GM15510 (cell line): ENCODE data around the gene OR1S1.
"Not testable (repeated sequence)": the region's sequence is repeated elsewhere in the genome, so short reads cannot be mapped to it uniquely, and the experiment has no call there.

ENCODE experiments used
- POLR2A ChIP-seq: IDR thresholded peaks from 3 replicates; pipeline ENCODE4 v1.6.1; 2011; ENCODE audit warnings: borderline replicate concordance; ENCODE audit not compliant: insufficient read length; ENCODE audit errors: extremely low read depth

OR1S1 gene

GRCh38 chr11:58212420-58212819, at the start of gene OR1S1:
TSS of gene OR1S1 (plus strand) at chr11:58212720.
- TF ChIP-seq POLR2A = not testable (repeated sequence)

- no peak for TF ChIP-seq POLR2A
These were observed 48.1 kb upstream of the OR1S1 start for GRCh38 chr11:58164389-58164788.

GRCh38 chr11:58164990-58165389, 47.5 kb upstream of the OR1S1 start:
- no peak for TF ChIP-seq POLR2A

- TF ChIP-seq POLR2A = no peak
These were observed 46.9 kb upstream of the OR1S1 start for GRCh38 chr11:58165504-58166106.

- TF ChIP-seq POLR2A = no peak
These were observed 35.0 kb upstream of the OR1S1 start for GRCh38 chr11:58177409-58178054.

GRCh38 chr11:58178444-58178843, 34.1 kb upstream of the OR1S1 start:
- TF ChIP-seq POLR2A = no peak

- no peak for TF ChIP-seq POLR2A
These were observed 32.9 kb upstream of the OR1S1 start for GRCh38 chr11:58179648-58180047.

- no peak for TF ChIP-seq POLR2A
These were observed 25.6 kb upstream of the OR1S1 start for GRCh38 chr11:58186938-58187337.

GRCh38 chr11:58188770-58189169, 23.8 kb upstream of the OR1S1 start, which contains the start of gene OR9Q2:
TSS of gene OR9Q2 (plus strand) at chr11:58189070. CDS start at chr11:58190491, 1,421 bp downstream.
- no peak for TF ChIP-seq POLR2A

GRCh38 chr11:58192229-58192628, 20.3 kb upstream of the OR1S1 start:
- TF ChIP-seq POLR2A = no peak

- no peak for TF ChIP-seq POLR2A
These were observed 19.1 kb upstream of the OR1S1 start for GRCh38 chr11:58193391-58193790.

- TF ChIP-seq POLR2A = no peak
These were observed 16.6 kb upstream of the OR1S1 start for GRCh38 chr11:58195939-58196338.

GRCh38 chr11:58199271-58199670, 13.2 kb upstream of the OR1S1 start:
- TF ChIP-seq POLR2A = no peak

- no peak for TF ChIP-seq POLR2A
These were observed 8.5 kb upstream of the OR1S1 start, which contains the start of gene OR1S2 for GRCh38 chr11:58204042-58204441. TSS of gene OR1S2 (minus strand) at chr11:58204142. CDS start at chr11:58204142, 0 bp downstream.

GRCh38 chr11:58216476-58216875, 4.0 kb downstream of the OR1S1 start:
- TF ChIP-seq POLR2A = no peak

- no peak for TF ChIP-seq POLR2A
These were observed 10.2 kb downstream of the OR1S1 start for GRCh38 chr11:58222721-58223120.
